OCI-LY3 (cell line): ENCODE results near the gene SERAC1.
"Not testable (repeated sequence)": the region's sequence is repeated elsewhere in the genome, so short reads cannot be mapped to it uniquely, and the experiment has no call there.

Source experiments
- H2AFZ ChIP-seq: fragments of 200-600, 300-600 bp; shearing (Covaris generic); 2 replicates; pipeline ENCODE4 v1.6.0; 2014; ENCODE audit warnings: antibody characterized with exemption, low read depth, low read length
- H3K27ac ChIP-seq: fragments of 200-600, 300-600 bp; sonication (generic); 2 replicates; pipeline ENCODE4 v1.5.1; 2014; ENCODE audit warnings: mild to moderate bottlenecking, low read length, moderate library complexity, mixed read lengths
- H3K27me3 ChIP-seq: fragments of 200-600, 300-600 bp; sonication (generic); 2 replicates; pipeline ENCODE4 v1.6.1; 2014; ENCODE audit warnings: low read depth, low read length, mixed read lengths
- H3K36me3 ChIP-seq: fragments of 200-600, 300-600 bp; sonication (generic); replicated peaks from 2 replicates; pipeline ENCODE3; 2014; ENCODE audit warnings: low read depth, low read length, mixed read lengths
- H3K4me1 ChIP-seq: fragments of 300-600, 200-600 bp; sonication (generic); 2 replicates; pipeline ENCODE4 v1.6.1; 2014; ENCODE audit warnings: low read length, mixed read lengths
- H3K4me2 ChIP-seq: fragments of 200-600, 300-600 bp; sonication (generic); 2 replicates; pipeline ENCODE4 v1.6.1; 2014; ENCODE audit warnings: low read length, mixed read lengths
- H3K4me3 ChIP-seq: fragments of 300-600, 200-600 bp; sonication (generic); 2 replicates; pipeline ENCODE4 v1.5.1; 2014; ENCODE audit warnings: antibody characterized with exemption, mild to moderate bottlenecking, low read length, moderate library complexity
- H3K79me2 ChIP-seq: fragments of 300-600, 200-600 bp; shearing (Covaris generic); 2 replicates; pipeline ENCODE4 v1.6.1; 2014; ENCODE audit warnings: mild to moderate bottlenecking, low read length, mixed read lengths
- H3K9ac ChIP-seq: fragments of 300-600, 200-600 bp; shearing (Covaris generic); 2 replicates; pipeline ENCODE4 v1.6.0; 2014; ENCODE audit warnings: mild to moderate bottlenecking, low read length, moderate library complexity
- H3K9me3 ChIP-seq: fragments of 200-600, 300-600 bp; shearing (Covaris generic); 2 replicates; pipeline ENCODE4 v1.6.1; 2014; ENCODE audit warnings: low read length, mixed read lengths; ENCODE audit not compliant: insufficient read depth
- H4K20me1 ChIP-seq: fragments of 200-600, 300-600 bp; sonication (generic); 2 replicates; pipeline ENCODE4 v1.6.1; 2016; ENCODE audit warnings: low read length, mixed read lengths; ENCODE audit not compliant: insufficient read depth
- EZH2phosphoT487 ChIP-seq: fragments of 200-600 bp; shearing (Covaris generic); IDR thresholded peaks from 2 replicates; pipeline ENCODE4 v1.6.1; 2018; ENCODE audit warnings: antibody characterized with exemption, mixed run types, low read depth
- TF ChIP-seq, protein P1 (sequence below): fragments of 200-600, 300-600 bp; sonication (generic); IDR thresholded peaks from 2 replicates; pipeline ENCODE4 v1.5.1; 2014; ENCODE audit warnings: antibody characterized with exemption, low read length, low read depth

Gene SERAC1

DNA sequence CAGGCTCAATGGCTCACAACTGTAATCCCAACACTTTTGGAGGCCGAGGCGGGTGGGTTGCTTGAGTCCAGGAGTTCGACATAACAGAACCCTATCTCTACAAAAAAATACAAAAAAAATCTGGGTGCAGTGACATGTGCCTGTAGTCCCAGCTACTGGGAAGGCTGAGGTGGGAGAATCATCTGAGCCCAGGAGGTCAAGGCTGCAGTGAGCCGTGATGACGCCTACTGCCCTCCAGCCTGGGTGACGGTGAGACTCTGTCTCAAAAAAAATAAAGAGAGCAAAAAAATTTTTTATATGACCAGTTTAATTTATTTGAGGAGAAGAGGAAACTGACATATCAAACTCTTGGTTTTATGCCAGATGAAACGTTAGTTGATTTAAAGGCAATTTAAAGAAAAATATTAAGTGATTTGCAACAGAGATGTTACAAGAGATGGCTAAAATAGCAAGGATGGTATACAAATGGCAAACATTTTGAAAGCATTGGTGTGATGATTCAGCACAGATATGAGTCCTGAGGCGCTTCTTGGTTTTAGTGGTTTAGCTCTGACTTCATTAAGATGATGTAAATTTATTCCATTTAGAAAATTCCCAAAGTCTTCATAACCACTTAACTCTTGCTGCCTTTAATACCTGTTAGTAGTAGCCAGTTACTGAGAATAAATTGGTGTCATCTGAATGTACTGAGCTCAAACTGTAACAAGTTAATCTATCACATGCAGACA, 17.8 kb upstream of the SERAC1 start:
- peaks cover 4% of the 10 kb centered on the region for H3K36me3 ChIP-seq
- H2AFZ ChIP-seq: no peak overlapping the region
- H3K27me3 ChIP-seq: no peaks in the 10 kb centered on the region
- H3K4me2 ChIP-seq: no peak overlapping the region
- H3K79me2 ChIP-seq: no peaks in the 10 kb centered on the region
- no peak for TF ChIP-seq EZH2phosphoT487
- TF ChIP-seq, protein P1, sequence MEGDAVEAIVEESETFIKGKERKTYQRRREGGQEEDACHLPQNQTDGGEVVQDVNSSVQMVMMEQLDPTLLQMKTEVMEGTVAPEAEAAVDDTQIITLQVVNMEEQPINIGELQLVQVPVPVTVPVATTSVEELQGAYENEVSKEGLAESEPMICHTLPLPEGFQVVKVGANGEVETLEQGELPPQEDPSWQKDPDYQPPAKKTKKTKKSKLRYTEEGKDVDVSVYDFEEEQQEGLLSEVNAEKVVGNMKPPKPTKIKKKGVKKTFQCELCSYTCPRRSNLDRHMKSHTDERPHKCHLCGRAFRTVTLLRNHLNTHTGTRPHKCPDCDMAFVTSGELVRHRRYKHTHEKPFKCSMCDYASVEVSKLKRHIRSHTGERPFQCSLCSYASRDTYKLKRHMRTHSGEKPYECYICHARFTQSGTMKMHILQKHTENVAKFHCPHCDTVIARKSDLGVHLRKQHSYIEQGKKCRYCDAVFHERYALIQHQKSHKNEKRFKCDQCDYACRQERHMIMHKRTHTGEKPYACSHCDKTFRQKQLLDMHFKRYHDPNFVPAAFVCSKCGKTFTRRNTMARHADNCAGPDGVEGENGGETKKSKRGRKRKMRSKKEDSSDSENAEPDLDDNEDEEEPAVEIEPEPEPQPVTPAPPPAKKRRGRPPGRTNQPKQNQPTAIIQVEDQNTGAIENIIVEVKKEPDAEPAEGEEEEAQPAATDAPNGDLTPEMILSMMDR: no peak
- no peaks in the 10 kb centered on the region for H3K4me1 ChIP-seq
- no peaks in the 10 kb centered on the region for H3K9me3 ChIP-seq
- no peak overlapping the region for H3K4me3 ChIP-seq
- H3K27ac ChIP-seq: no peak overlapping the region
- H4K20me1 ChIP-seq: no peaks in the 10 kb centered on the region
- H3K9ac ChIP-seq: no peak overlapping the region

DNA sequence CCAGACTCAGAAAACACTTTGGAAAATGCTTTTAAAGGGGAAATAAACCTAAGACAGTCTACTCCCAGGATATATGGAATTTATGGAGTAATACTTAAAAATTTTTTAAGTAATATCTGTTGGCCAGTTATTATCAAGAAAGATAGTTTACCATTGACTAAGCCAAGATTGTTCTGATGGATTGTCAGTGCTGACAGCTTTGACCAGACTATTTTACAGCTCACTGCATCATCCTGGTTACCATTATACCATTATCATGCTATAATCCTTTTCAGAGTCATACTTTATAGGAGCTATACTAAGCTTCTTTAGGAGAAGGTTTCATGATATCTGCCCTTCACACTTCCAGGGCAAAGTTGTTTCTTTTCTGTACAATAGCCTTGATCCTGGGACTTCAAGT, 16.5 kb upstream of the SERAC1 start:
- Histone ChIP-seq H4K20me1 (no peaks in the 10 kb centered on the region), H2AFZ (no peak overlapping the region), H3K4me2 (no peak overlapping the region), H3K4me3 (no peak overlapping the region), H3K79me2 (no peaks in the 10 kb centered on the region), H3K9me3 (no peaks in the 10 kb centered on the region), H3K27me3 (no peaks in the 10 kb centered on the region), H3K4me1 (no peaks in the 10 kb centered on the region), H3K9ac (no peak overlapping the region), H3K27ac (no peak overlapping the region), H3K36me3 (peaks cover 4% of the 10 kb centered on the region)
- TF ChIP-seq EZH2phosphoT487: no peak
- TF ChIP-seq, protein P1: no peak

DNA sequence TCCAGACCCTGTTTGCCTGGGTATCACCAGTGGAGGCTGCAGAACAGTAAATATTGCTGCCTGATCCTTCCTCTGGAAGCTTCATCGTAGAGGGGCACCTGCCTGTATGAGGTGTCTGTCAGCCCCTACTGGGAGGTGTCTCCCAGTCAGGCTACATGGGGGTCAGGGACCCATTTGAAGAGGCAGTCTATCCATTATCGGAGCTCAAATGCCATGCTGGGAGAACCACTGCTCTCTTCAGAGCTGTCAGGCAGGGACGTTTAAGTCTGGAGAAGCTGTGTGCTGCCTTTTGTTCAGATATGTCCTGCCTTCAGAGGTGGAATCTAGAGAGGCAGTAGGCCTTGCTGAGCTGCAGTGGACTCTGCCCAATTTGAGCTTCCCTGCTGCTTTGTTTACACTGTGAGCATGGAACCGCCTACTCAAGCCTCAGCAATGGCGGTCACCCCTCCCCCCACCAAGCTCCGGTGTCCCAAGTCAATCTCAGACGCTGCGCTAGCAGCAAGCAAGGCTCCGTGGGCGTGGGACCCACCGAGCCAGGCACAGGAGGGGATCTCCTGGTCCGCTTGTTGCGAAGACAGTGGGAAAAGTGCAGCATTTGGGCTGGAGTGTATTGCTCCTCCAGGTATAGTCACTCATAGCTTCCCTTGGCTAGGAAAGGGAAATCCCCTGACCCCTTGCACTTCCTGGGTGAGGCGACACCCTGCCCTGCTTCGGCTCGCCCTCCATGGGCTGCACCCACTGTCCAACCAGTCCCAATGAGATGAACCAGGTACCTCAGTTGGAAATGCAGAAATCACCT, 15.3 kb upstream of the SERAC1 start:
- H3K4me1 ChIP-seq, H2AFZ ChIP-seq, H3K79me2 ChIP-seq, H3K4me2 ChIP-seq, H3K9ac ChIP-seq, H3K27me3 ChIP-seq, H3K4me3 ChIP-seq, H3K36me3 ChIP-seq, H3K27ac ChIP-seq, H4K20me1 ChIP-seq, H3K9me3 ChIP-seq: not testable (repeated sequence)

DNA sequence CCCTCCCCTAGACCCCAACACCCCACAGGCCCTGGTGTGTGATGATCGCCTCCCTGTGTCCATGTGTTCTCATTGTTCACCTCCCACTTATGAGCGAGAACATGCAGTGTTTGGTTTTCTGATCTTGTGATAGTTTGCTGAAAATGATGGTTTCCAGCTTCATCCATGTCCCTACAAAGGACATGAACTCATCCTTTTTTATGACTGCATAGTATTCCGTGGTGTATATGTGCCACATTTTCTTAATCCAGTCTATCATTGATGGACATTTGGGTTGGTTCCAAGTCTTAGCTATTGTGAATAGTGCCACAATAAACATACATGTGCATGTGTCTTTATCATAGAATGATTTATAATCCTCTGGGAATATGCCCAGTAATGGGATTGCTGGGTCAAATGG, 9.7 kb upstream of the SERAC1 start:
- H3K4me3 ChIP-seq, H3K27me3 ChIP-seq, H2AFZ ChIP-seq, H4K20me1 ChIP-seq, H3K4me2 ChIP-seq, H3K36me3 ChIP-seq, H3K9me3 ChIP-seq, H3K79me2 ChIP-seq, H3K9ac ChIP-seq, H3K4me1 ChIP-seq, H3K27ac ChIP-seq: not testable (repeated sequence)

DNA sequence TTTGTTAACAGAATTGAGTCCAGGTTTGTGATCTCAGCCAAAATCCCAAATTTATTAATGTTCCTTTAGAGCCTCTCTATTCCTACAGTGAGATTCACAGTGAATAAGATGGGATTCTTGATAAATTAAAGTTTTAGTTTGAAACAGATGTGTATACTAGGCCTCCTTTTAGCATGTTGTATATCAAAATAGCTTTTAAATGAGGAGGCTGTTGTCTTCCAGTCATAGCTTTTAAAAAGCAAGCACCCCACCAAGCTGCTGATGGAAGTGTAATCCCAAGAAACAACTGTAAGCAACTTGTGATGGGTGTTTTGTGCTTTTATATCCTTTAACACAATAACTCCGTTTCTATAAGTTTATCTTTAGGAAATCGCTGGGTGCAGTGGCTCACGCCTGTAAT, 7.0 kb upstream of the SERAC1 start:
- H3K27ac ChIP-seq: no peak overlapping the region
- H3K9ac ChIP-seq: no peak overlapping the region
- no peaks in the 10 kb centered on the region for H3K79me2 ChIP-seq
- H3K9me3 ChIP-seq: no peaks in the 10 kb centered on the region
- no peaks in the 10 kb centered on the region for H4K20me1 ChIP-seq
- H2AFZ ChIP-seq: no peak overlapping the region
- no peaks in the 10 kb centered on the region for H3K36me3 ChIP-seq
- H3K4me2 ChIP-seq: no peak overlapping the region
- no peak for TF ChIP-seq EZH2phosphoT487
- TF ChIP-seq, protein P1: no peak
- H3K4me1 ChIP-seq: no peaks in the 10 kb centered on the region
- no peak overlapping the region for H3K4me3 ChIP-seq
- H3K27me3 ChIP-seq: no peaks in the 10 kb centered on the region
